HG03558 (cell line): ENCODE data around the gene ITLN1.

Experiments used
- ATAC-seq: cut with Tn5 transposase; IDR thresholded peaks from one replicate; pipeline ENCODE4 v1.9.1; 2021; ENCODE audit warnings: moderate number of reproducible peaks; ENCODE audit not compliant: unreplicated experiment; ENCODE audit errors: extremely low read depth

The ITLN1 gene

GRCh38 chr1:160829766-160830165 lies 55.2 kb downstream of the ITLN1 start:
- no peak for ATAC-seq

- ATAC-seq: no peak
Observed at GRCh38 chr1:160827418-160827817, 57.6 kb downstream of the ITLN1 start.

- ATAC-seq: no peak
Observed at GRCh38 chr1:160826546-160826945, 58.4 kb downstream of the ITLN1 start.
